Motor neuron (in vitro differentiated cells): ENCODE measurements around the gene VASH2. TPM values are rescaled to one million over a fixed set of nuclear protein-coding genes. Genes with fewer than 3 reads are reported as not detected.

Experiments
- ATAC-seq, 8 experiments: fragments of 200-7000 bp; cut with Tn5 transposase; replicated peaks in 6 of 8; 2 replicates each; pipeline ENCODE4 v1.8.0; 2021; ENCODE audit warnings: mild to moderate bottlenecking in 8 of 8, moderate library complexity in 8 of 8
- H3K27ac ChIP-seq, 2 donors: fragments of 250-450 bp; sonication (Bioruptor Pico); 2 replicates each; pipeline ENCODE4 v1.9.0; 2021; ENCODE audit warnings: antibody characterized with exemption in 2 of 2, mild to moderate bottlenecking in 2 of 2, moderate library complexity in 1 of 2
- H3K4me1 ChIP-seq, 2 donors: fragments of 250-450 bp; sonication (Bioruptor Pico); replicated peaks in 1 of 2; 2 replicates each; pipeline ENCODE4 v1.6.1; 2021; ENCODE audit warnings: antibody characterized with exemption in 2 of 2, mild to moderate bottlenecking in 2 of 2, moderate library complexity in 1 of 2
- H3K4me3 ChIP-seq, 5 donors: fragments of 250-450 bp; sonication (Bioruptor Pico); 2 replicates each; pipeline ENCODE4 v1.9.0; 2021; ENCODE audit warnings: antibody characterized with exemption in 5 of 5, mild to moderate bottlenecking in 5 of 5, moderate library complexity in 4 of 5
- WGBS, 10 experiments: fragments of 450-650 bp; shearing (Covaris generic); methylation state at CpG; one replicate each; pipeline ENCODE4 v1.0.0; 2022; 5-methylcytosine and 5-hydroxymethylcytosine counted together
- in situ Hi-C, 9 experiments: fragments of 400-800 bp; cut with MboI; loops; one replicate each; pipeline ENCODE4 v1.15.0; 2021; ENCODE audit warnings: low sequenced_read_pairs in 9 of 9, low pct_unique_long_range_greater_than_20kb in 2 of 9; ENCODE audit not compliant: unreplicated experiment in 9 of 9
- total RNA-seq, 8 experiments: library from RNA; unstranded; fragments of 300-600 nt; gene quantifications; 2 replicates each; pipeline versions ENCODE4 v1.2.3 to v1.2.4, GENCODE V29; 2022

Gene VASH2
- total RNA-seq, 8 experiments from 2014 or later = 1.2 to 44.7 (median 22.4) TPM

- peak in 3 of 8 experiments; percentile 94 to 99 (median 96) for ATAC-seq
- Histone ChIP-seq H3K27ac (no peak overlapping the region), H3K4me3 (no peak overlapping the region), H3K4me1 (peaks cover 5 to 8% of the 10 kb centered on the region in 2 donors)
- 20 to 96% (median 74%) methylated on average over 1 to 8 of the region's 8 CpGs for WGBS, 10 experiments
- in situ Hi-C loops = no loop called here
Measured at GRCh38 chr1:212967801-212968200, 17.5 kb downstream of the VASH2 start.

- WGBS, 10 experiments = 20 to 48% (median 33%) methylated on average over 1 to 3 of the region's 3 CpGs; no CpG with 5 or more reads in 5 of the 10 experiments
- no peak overlapping the region for H3K27ac ChIP-seq
- peaks cover 5 to 8% of the 10 kb centered on the region in 2 donors for H3K4me1 ChIP-seq
- peak in 2 of 8 experiments; percentile 42 to 48 for ATAC-seq
- in situ Hi-C loops = no loop called here
- no peak overlapping the region for H3K4me3 ChIP-seq
Measured at GRCh38 chr1:212968368-212968863, 18.1 kb downstream of the VASH2 start.

- H3K4me1 ChIP-seq = peaks cover 5 to 8% of the 10 kb centered on the region in 2 donors
- no peak overlapping the region for H3K4me3 ChIP-seq
- in situ Hi-C loops = no loop called here
- WGBS, 10 experiments = 80 to 100% (median 98%) methylated on average over 1 to 4 of the region's 4 CpGs; no CpG with 5 or more reads in 2 of the 10 experiments
- no peak overlapping the region for H3K27ac ChIP-seq
- no peak for ATAC-seq
Measured at GRCh38 chr1:212970085-212970484, 19.7 kb downstream of the VASH2 start.

- Histone ChIP-seq H3K4me1 (peaks cover 8 to 12% of the 10 kb centered on the region in 2 donors), H3K4me3 (no peak overlapping the region), H3K27ac (no peak overlapping the region)
- in situ Hi-C loops = no loop called here
- ATAC-seq = no peak
- 40 to 100% (median 97%) methylated on average over 1 to 5 of the region's 5 CpGs; no CpG with 5 or more reads in 4 of the 10 experiments for WGBS, 10 experiments
Measured at GRCh38 chr1:212971312-212971711, 21.0 kb downstream of the VASH2 start.

GRCh38 chr1:212973426-212973825 is 23.1 kb downstream of the VASH2 start:
- 0 to 100% (median 84%) methylated on average over 1 to 4 of the region's 4 CpGs; no CpG with 5 or more reads in 4 of the 10 experiments for WGBS, 10 experiments
- H3K4me1 ChIP-seq = peaks cover 7% of the 10 kb centered on the region in 2 donors
- no peak for ATAC-seq
- H3K4me3 ChIP-seq = no peak overlapping the region
- no peak overlapping the region for H3K27ac ChIP-seq
- in situ Hi-C loops = no loop called here

- Histone ChIP-seq H3K4me3 (no peak overlapping the region), H3K27ac (no peak overlapping the region), H3K4me1 (peaks cover 6 to 7% of the 10 kb centered on the region in 2 donors)
- in situ Hi-C loops = no loop called here
- no peak for ATAC-seq
- 14 to 100% (median 90%) methylated on average over 1 to 8 of the region's 8 CpGs; no CpG with 5 or more reads in 2 of the 10 experiments for WGBS, 10 experiments
Measured at GRCh38 chr1:212973899-212974298, 23.6 kb downstream of the VASH2 start.

- WGBS, 10 experiments = 46 to 94% (median 88%) methylated on average over 1 to 6 of the region's 6 CpGs; no CpG with 5 or more reads in 4 of the 10 experiments
- Histone ChIP-seq H3K27ac (no peak overlapping the region), H3K4me1 (peaks cover 6 to 7% of the 10 kb centered on the region in 2 donors), H3K4me3 (no peak overlapping the region)
- in situ Hi-C loops = loop anchor here in 4 of 9 experiments (25.0 kb wide), 4 partner anchors 162 to 512 kb away; no protein-coding TSS in a partner anchor
- ATAC-seq = no peak
Measured at GRCh38 chr1:212974711-212975110, 24.4 kb downstream of the VASH2 start.

- H3K4me1 ChIP-seq = peaks cover 6 to 7% of the 10 kb centered on the region in 2 donors
- no peak overlapping the region for H3K27ac ChIP-seq
- peak in 7 of 8 experiments; percentile 32 to 93 (median 62) for ATAC-seq
- no peak overlapping the region for H3K4me3 ChIP-seq
- in situ Hi-C loops = loop anchor here in 4 of 9 experiments (25.0 kb wide), 4 partner anchors 163 to 513 kb away; no protein-coding TSS in a partner anchor
- 44 to 91% (median 80%) methylated on average over 1 to 10 of the region's 10 CpGs for WGBS, 10 experiments
Measured at GRCh38 chr1:212975111-212975918, 25.0 kb downstream of the VASH2 start.

- no peak for ATAC-seq
- no peak overlapping the region for H3K27ac ChIP-seq
- no peak overlapping the region for H3K4me3 ChIP-seq
- in situ Hi-C loops = loop anchor here in 4 of 9 experiments (25.0 kb wide), 4 partner anchors 164 to 514 kb away; no protein-coding TSS in a partner anchor
- WGBS, 10 experiments = 85 to 100% (median 94%) methylated on average over 1 to 7 of the region's 9 CpGs; no CpG with 5 or more reads in 4 of the 10 experiments
- H3K4me1 ChIP-seq = peaks cover 7 to 8% of the 10 kb centered on the region in 2 donors
Measured at GRCh38 chr1:212976586-212976985, 26.2 kb downstream of the VASH2 start.

GRCh38 chr1:212977781-212978645 is 27.7 kb downstream of the VASH2 start:
- no peak overlapping the region for H3K27ac ChIP-seq
- in situ Hi-C loops = loop anchor here in 4 of 9 experiments (25.0 kb wide), 4 partner anchors 166 to 516 kb away; no protein-coding TSS in a partner anchor

GRCh38 chr1:212979340-212980122 is 29.2 kb downstream of the VASH2 start:
- WGBS, 10 experiments = 0 to 96% (median 85%) methylated on average over 1 to 13 of the region's 14 CpGs; no CpG with 5 or more reads in 1 of the 10 experiments
- no peak for ATAC-seq
- in situ Hi-C loops = loop anchor here in 4 of 9 experiments (25.0 kb wide), 4 partner anchors 167 to 517 kb away; no protein-coding TSS in a partner anchor
- Histone ChIP-seq H3K4me3 (no peak overlapping the region), H3K4me1 (peaks cover 7 to 10% of the 10 kb centered on the region in 2 donors), H3K27ac (no peak overlapping the region)

More at GRCh38 chr1:212977781-212978645, 27.7 kb downstream of the VASH2 start:
- H3K4me1 ChIP-seq = peaks cover 7 to 10% of the 10 kb centered on the region in 2 donors
- no peak overlapping the region for H3K4me3 ChIP-seq
- ATAC-seq = no peak
- 68 to 100% (median 80%) methylated on average over 1 to 13 of the region's 16 CpGs; no CpG with 5 or more reads in 1 of the 10 experiments for WGBS, 10 experiments
